ENCODE data around the gene CNP.

The CNP gene

DNA sequence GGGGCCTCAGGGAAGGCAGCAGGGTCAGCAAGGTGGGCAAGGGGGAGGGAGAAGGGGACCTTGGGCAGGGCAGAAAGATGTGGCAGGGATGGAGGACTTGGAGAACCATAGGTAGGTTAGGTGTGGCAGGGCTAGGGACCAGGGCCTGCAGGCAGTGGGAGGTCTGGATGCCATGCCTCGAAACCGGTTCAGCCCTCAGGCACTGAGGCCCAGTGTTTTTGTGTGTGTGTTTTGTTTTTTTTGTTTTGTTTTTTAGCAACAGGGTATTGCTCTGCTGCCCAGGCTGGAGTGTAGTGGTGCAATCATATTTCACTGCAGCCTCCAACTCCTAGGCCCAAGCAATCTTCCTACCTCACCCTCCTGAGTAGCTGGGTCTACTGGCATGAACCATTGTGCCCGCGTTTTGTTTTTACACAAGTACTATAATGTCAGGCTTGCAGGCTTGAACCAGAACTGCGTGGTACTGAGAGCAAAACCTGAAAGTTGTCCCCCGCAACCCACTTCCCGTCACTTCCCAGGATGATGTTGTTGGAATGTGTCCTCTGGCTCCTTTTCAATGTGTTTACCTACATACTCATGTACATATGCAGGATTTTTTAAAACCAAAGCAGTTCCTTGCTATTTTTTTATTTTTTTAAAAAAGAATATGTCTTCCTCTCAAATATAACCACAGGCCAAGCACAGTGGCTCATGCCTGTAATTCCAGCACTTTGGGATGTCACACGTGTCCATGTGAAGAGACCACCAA is 23.8 kb upstream of the CNP start:
- in situ Hi-C loops (cut with HindIII; ENCODE audit: low sequenced_read_pairs): no loop called here
- TF ChIP-seq, protein P1, sequence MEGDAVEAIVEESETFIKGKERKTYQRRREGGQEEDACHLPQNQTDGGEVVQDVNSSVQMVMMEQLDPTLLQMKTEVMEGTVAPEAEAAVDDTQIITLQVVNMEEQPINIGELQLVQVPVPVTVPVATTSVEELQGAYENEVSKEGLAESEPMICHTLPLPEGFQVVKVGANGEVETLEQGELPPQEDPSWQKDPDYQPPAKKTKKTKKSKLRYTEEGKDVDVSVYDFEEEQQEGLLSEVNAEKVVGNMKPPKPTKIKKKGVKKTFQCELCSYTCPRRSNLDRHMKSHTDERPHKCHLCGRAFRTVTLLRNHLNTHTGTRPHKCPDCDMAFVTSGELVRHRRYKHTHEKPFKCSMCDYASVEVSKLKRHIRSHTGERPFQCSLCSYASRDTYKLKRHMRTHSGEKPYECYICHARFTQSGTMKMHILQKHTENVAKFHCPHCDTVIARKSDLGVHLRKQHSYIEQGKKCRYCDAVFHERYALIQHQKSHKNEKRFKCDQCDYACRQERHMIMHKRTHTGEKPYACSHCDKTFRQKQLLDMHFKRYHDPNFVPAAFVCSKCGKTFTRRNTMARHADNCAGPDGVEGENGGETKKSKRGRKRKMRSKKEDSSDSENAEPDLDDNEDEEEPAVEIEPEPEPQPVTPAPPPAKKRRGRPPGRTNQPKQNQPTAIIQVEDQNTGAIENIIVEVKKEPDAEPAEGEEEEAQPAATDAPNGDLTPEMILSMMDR (IDR thresholded peaks at IDR 0.05; ENCODE audit: low read depth, low read length, missing control alignments): no peak
- no peak overlapping the region for H3K4me3 ChIP-seq (ENCODE audit: low read depth, low read length)
- no peak for DNase-seq (ENCODE audit: low read depth)

DNA sequence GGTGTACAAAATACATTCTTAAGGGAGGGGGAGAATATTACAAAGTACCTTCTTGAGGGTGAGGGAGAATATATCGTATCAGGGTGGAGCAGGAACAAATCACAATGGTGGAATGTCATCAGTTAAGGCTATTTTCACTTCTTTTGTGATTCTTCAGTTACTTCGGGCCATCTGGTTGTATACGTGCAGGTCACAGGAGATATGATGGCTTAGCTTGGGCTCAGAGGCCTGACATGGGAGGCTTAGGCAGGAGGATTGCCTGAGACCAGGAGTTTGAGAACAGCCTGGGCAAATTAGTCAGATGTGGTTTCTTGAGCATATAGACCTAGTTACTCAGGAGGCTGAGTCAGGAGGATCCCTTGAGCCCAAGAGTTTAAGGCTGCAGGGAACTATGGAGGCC is 23.1 kb upstream of the CNP start:
- TF ChIP-seq, protein P1 (IDR thresholded peaks at IDR 0.05; ENCODE audit: low read depth, low read length, missing control alignments): no peak
- H3K4me3 ChIP-seq (ENCODE audit: low read depth, low read length): no peak overlapping the region
- no peak for DNase-seq (ENCODE audit: low read depth)
- in situ Hi-C loops (cut with HindIII; ENCODE audit: low sequenced_read_pairs): no loop called here

DNA sequence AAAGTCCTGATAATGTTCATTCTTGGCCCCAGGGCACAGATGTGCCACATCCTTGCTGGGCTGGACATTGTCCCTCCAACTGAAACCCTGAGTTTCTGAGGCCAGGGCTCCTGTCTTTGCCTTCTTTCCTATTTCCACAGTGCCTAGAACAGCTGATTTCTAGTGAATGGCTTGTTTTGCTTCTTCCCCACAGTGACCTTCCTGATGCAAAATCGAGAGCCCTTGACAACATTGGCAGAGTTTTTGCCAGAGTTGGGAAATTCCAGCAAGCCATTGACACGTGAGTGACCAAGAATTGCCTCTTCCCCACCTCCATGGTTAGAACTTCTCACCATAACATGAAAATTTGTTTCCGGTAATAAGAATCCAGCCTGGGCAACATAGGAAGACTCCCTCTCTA is 21.7 kb upstream of the CNP start:
- H3K4me3 ChIP-seq (ENCODE audit: low read depth, low read length): no peak overlapping the region
- DNase-seq (ENCODE audit: low read depth): no peak
- in situ Hi-C loops (cut with HindIII; ENCODE audit: low sequenced_read_pairs): no loop called here
- TF ChIP-seq, protein P1 (IDR thresholded peaks at IDR 0.05; ENCODE audit: low read depth, low read length, missing control alignments): no peak

DNA sequence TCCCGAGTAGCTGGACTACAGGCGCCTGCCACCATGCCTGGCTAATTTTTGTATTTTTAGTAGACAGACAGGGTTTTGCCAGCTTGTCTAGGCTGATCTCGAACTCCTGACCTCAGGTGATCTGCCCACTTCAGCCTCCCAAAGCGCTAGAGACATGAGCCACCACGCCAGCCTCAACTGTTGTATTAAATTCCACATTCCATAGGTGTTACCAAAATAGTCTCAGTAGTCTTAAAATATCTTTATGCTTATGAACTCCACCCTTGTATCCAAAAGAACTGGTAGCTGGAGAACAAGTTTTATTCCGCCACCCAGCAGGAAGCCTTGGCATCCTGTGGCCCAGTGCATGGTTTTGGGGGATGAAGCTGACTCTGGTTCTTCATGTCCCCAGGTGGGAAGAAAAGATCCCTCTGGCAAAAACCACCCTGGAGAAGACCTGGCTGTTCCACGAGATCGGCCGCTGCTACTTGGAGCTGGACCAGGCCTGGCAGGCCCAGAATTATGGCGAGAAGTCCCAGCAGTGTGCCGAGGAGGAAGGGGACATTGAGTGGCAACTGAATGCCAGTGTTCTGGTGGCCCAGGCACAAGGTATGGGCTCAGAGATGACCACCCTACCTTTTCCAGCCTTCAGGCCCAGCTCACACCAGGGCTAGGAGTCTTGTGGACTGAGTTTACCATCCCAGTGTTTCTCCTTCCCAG is 17.7 kb upstream of the CNP start:
- no peak overlapping the region for H3K4me3 ChIP-seq (ENCODE audit: low read depth, low read length)
- in situ Hi-C loops (cut with HindIII; ENCODE audit: low sequenced_read_pairs): no loop called here
- TF ChIP-seq, protein P1 (IDR thresholded peaks at IDR 0.05; ENCODE audit: low read depth, low read length, missing control alignments): no peak
- no peak for DNase-seq (ENCODE audit: low read depth)

DNA sequence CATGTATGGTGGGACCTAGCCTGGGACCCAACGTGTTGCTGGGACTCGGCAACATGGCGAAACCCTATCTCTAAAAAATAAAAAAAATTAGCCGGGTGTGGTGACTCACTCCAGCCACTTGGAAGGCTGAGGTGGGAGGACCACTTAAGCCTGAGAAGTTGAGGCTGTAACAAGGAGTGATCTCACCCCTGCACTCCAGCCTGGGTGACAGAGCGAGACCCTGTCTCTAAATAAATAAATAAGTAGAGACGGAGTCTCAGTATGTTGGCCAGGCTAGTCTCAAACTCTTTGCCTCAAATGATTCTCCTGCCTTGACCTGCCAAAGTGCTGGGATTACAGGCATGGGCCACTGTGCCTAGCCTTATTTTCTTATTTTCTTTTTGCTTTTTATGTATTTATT is 10.1 kb upstream of the CNP start:
- TF ChIP-seq, protein P1 (IDR thresholded peaks at IDR 0.05; ENCODE audit: low read depth, low read length, missing control alignments): no peak
- H3K4me3 ChIP-seq (ENCODE audit: low read depth, low read length): no peak overlapping the region
- no peak for DNase-seq (ENCODE audit: low read depth)
- in situ Hi-C loops (cut with HindIII; ENCODE audit: low sequenced_read_pairs): loop anchor here (25.0 kb wide), 1 partner anchor 219 kb away; the partner anchor contains the start of gene HAP1

DNA sequence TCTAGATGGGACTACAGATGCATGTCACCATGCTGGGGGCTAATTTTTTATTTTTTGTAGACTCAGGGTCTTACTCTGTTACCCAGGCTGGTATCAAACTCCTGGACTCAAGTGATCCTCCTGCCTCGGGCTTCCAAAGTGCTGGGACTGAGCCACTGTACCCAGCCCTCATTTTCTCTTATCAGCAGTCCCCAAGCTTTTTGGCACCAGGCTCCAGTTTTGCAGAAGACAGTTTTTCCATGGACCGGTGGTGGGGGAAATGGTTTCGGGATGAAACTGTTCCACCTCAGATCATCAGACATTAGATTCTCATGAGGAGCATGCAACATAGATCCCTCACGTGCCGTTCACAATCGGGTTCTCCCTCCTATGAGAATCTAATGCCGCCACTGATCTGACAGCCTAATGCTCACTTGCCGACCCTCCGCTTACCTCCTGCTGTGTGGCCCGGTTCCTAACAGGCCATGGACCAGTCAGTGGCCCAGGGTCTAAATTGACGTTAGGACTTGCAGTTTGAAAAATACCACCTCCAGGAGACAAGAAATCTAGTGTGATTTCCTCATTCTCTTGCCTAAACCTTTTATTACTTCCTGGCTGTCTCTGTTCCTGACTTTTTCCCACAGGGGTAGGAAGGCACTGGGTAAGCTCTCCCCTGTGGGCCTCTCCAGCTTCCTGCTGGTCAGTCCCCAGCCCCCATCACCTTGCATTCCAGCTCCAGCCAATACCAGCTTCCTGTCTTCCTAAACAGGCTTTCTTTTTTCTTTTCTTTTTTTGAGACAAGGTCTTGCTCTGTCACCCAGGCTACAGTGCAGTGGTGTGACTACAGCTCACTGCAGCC is 9.3 kb upstream of the CNP start:
- DNase-seq (ENCODE audit: low read depth): no peak
- in situ Hi-C loops (cut with HindIII; ENCODE audit: low sequenced_read_pairs): loop anchor here (25.0 kb wide), 1 partner anchor 220 kb away; the partner anchor contains the start of gene HAP1
- TF ChIP-seq, protein P1 (IDR thresholded peaks at IDR 0.05; ENCODE audit: low read depth, low read length, missing control alignments): no peak
- H3K4me3 ChIP-seq (ENCODE audit: low read depth, low read length): no peak overlapping the region
